ENCODE measurements around the gene PKD1. TPM values are rescaled to one million over a fixed set of nuclear protein-coding genes. Genes with fewer than 3 reads are reported as not detected.
"Not testable (repeated sequence)": the region's sequence is repeated elsewhere in the genome, so short reads cannot be mapped to it uniquely, and the experiment has no call there.

Gene PKD1
- total RNA-seq, 1 donor from 2014 or later = 169 TPM

- no peaks in the 10 kb centered on the region for H3K36me3 Mint-ChIP-seq (ENCODE audit: unreplicated experiment)
- H3K4me1 Mint-ChIP-seq (ENCODE audit: unreplicated experiment) = peaks cover 26% of the 10 kb centered on the region
- H3K27ac Mint-ChIP-seq (ENCODE audit: unreplicated experiment) = no peak overlapping the region
- TF ChIP-seq CTCF (IDR thresholded peaks at IDR 0.05) = no peak
- H3K4me3 Mint-ChIP-seq (ENCODE audit: unreplicated experiment) = no peak overlapping the region
- no peaks in the 10 kb centered on the region for H3K9me3 Mint-ChIP-seq (ENCODE audit: unreplicated experiment)
- no peaks in the 10 kb centered on the region for H3K27me3 Mint-ChIP-seq (ENCODE audit: unreplicated experiment)
- no peak for DNase-seq (ENCODE audit: extremely low spot score, unreplicated experiment)
Measured at GRCh38 chr16:2145843-2146242, 10.1 kb upstream of the PKD1 start.

GRCh38 chr16:2143878-2144485 lies 8.3 kb upstream of the PKD1 start:
- Mint-ChIP-seq H3K27ac (ENCODE audit: unreplicated experiment) (no peak overlapping the region), H3K27me3 (ENCODE audit: unreplicated experiment) (no peaks in the 10 kb centered on the region), H3K4me3 (ENCODE audit: unreplicated experiment) (no peak overlapping the region), H3K36me3 (ENCODE audit: unreplicated experiment) (no peaks in the 10 kb centered on the region), H3K9me3 (ENCODE audit: unreplicated experiment) (no peaks in the 10 kb centered on the region), H3K4me1 (ENCODE audit: unreplicated experiment) (peaks cover 12% of the 10 kb centered on the region)
- DNase-seq (ENCODE audit: extremely low spot score, unreplicated experiment) = no peak
- no peak for TF ChIP-seq CTCF (IDR thresholded peaks at IDR 0.05)

- Mint-ChIP-seq H3K27ac (ENCODE audit: unreplicated experiment) (no peak overlapping the region), H3K4me3 (ENCODE audit: unreplicated experiment) (no peak overlapping the region), H3K36me3 (ENCODE audit: unreplicated experiment) (no peaks in the 10 kb centered on the region), H3K27me3 (ENCODE audit: unreplicated experiment) (no peaks in the 10 kb centered on the region), H3K9me3 (ENCODE audit: unreplicated experiment) (no peaks in the 10 kb centered on the region), H3K4me1 (ENCODE audit: unreplicated experiment) (peaks cover 12% of the 10 kb centered on the region)
- TF ChIP-seq CTCF (IDR thresholded peaks at IDR 0.05) = no peak
- DNase-seq (ENCODE audit: extremely low spot score, unreplicated experiment) = no peak
Measured at GRCh38 chr16:2142942-2143877, 7.5 kb upstream of the PKD1 start.

GRCh38 chr16:2135071-2135470 lies 627 bp downstream of the PKD1 start:
- H3K4me1 Mint-ChIP-seq (ENCODE audit: unreplicated experiment); H3K9me3 Mint-ChIP-seq (ENCODE audit: unreplicated experiment); DNase-seq (ENCODE audit: extremely low spot score, unreplicated experiment); H3K27me3 Mint-ChIP-seq (ENCODE audit: unreplicated experiment); H3K36me3 Mint-ChIP-seq (ENCODE audit: unreplicated experiment): not testable (repeated sequence)
- Mint-ChIP-seq H3K27ac (ENCODE audit: unreplicated experiment) (peak overlapping the region; percentile 70), H3K4me3 (ENCODE audit: unreplicated experiment) (peak overlapping the region; percentile 82)

GRCh38 chr16:2133797-2134196 lies 1.9 kb downstream of the PKD1 start:
- DNase-seq (ENCODE audit: extremely low spot score, unreplicated experiment); H3K9me3 Mint-ChIP-seq (ENCODE audit: unreplicated experiment); H3K36me3 Mint-ChIP-seq (ENCODE audit: unreplicated experiment); H3K27ac Mint-ChIP-seq (ENCODE audit: unreplicated experiment); H3K27me3 Mint-ChIP-seq (ENCODE audit: unreplicated experiment): not testable (repeated sequence)
- Mint-ChIP-seq H3K4me1 (ENCODE audit: unreplicated experiment) (peaks cover 16% of the 10 kb centered on the region), H3K4me3 (ENCODE audit: unreplicated experiment) (peak overlapping the region; percentile 35)

GRCh38 chr16:2129890-2130447 lies 5.7 kb downstream of the PKD1 start:
- H3K27ac Mint-ChIP-seq (ENCODE audit: unreplicated experiment) = peak overlapping the region; percentile 14
- H3K4me1 Mint-ChIP-seq (ENCODE audit: unreplicated experiment) = peaks cover 42% of the 10 kb centered on the region
- H3K36me3 Mint-ChIP-seq (ENCODE audit: unreplicated experiment); DNase-seq (ENCODE audit: extremely low spot score, unreplicated experiment); H3K4me3 Mint-ChIP-seq (ENCODE audit: unreplicated experiment); H3K9me3 Mint-ChIP-seq (ENCODE audit: unreplicated experiment); H3K27me3 Mint-ChIP-seq (ENCODE audit: unreplicated experiment): not testable (repeated sequence)

- not testable (repeated sequence) for H3K9me3 Mint-ChIP-seq (ENCODE audit: unreplicated experiment); DNase-seq (ENCODE audit: extremely low spot score, unreplicated experiment); H3K27me3 Mint-ChIP-seq (ENCODE audit: unreplicated experiment); H3K36me3 Mint-ChIP-seq (ENCODE audit: unreplicated experiment); H3K4me3 Mint-ChIP-seq (ENCODE audit: unreplicated experiment)
- H3K4me1 Mint-ChIP-seq (ENCODE audit: unreplicated experiment) = peaks cover 46% of the 10 kb centered on the region
- peak overlapping the region; percentile 83 for H3K27ac Mint-ChIP-seq (ENCODE audit: unreplicated experiment)
Measured at GRCh38 chr16:2129251-2129650, 6.4 kb downstream of the PKD1 start.

- not testable (repeated sequence) for H3K27me3 Mint-ChIP-seq (ENCODE audit: unreplicated experiment); DNase-seq (ENCODE audit: extremely low spot score, unreplicated experiment); H3K36me3 Mint-ChIP-seq (ENCODE audit: unreplicated experiment); H3K9me3 Mint-ChIP-seq (ENCODE audit: unreplicated experiment)
- peak overlapping the region; percentile 81 for H3K27ac Mint-ChIP-seq (ENCODE audit: unreplicated experiment)
- peak overlapping the region; percentile 29 for H3K4me3 Mint-ChIP-seq (ENCODE audit: unreplicated experiment)
- H3K4me1 Mint-ChIP-seq (ENCODE audit: unreplicated experiment) = peaks cover 46% of the 10 kb centered on the region
Measured at GRCh38 chr16:2127630-2128280, 7.9 kb downstream of the PKD1 start.
